CD14-positive monocyte (primary cell): ENCODE data around the gene TBXAS1. TPM values are rescaled to one million over a fixed set of nuclear protein-coding genes. Genes with fewer than 3 reads are reported as not detected.

Experiments
- DNase-seq, 3 donors: peaks; one replicate each; pipeline ENCODE4 v3.0.0-alpha.2; 2011 to 2022
- H2AFZ ChIP-seq: 2 replicates; pipeline ENCODE4 v1.6.0; 2012; ENCODE audit warnings: mild to moderate bottlenecking, low read depth, low read length, inconsistent platforms; ENCODE audit not compliant: insufficient read depth, poor library complexity, severe bottlenecking
- H3K27ac ChIP-seq, 2 donors: 1 replicate in 1 of 2; 2 replicates in 1 of 2; pipeline ENCODE4 v1.5.1; 2012 to 2013; ENCODE audit warnings: low read length in 2 of 2, control low read depth in 1 of 2, inconsistent platforms in 1 of 2, low read depth in 1 of 2, mild to moderate bottlenecking in 1 of 2
- H3K27me3 ChIP-seq, 2 donors: one replicate each; pipeline versions ENCODE4 v1.6.0 to v1.6.1; 2011 to 2013; ENCODE audit warnings: low read length in 2 of 2; ENCODE audit not compliant: control insufficient read depth in 2 of 2, insufficient read depth in 2 of 2
- H3K36me3 ChIP-seq, 2 donors: replicated peaks in 1 of 2; 1 replicate in 1 of 2; 2 replicates in 1 of 2; pipeline versions ENCODE4 v1.5.1 to v1.6.1; 2012 to 2013; ENCODE audit warnings: low read length in 2 of 2, control low read depth in 1 of 2, inconsistent platforms in 1 of 2, mild to moderate bottlenecking in 1 of 2; ENCODE audit not compliant: insufficient read depth in 2 of 2, control insufficient read depth in 1 of 2
- H3K4me1 ChIP-seq, 2 donors: 1 replicate in 1 of 2; 2 replicates in 1 of 2; pipeline versions ENCODE4 v1.5.1 to v1.6.1; 2012 to 2013; ENCODE audit warnings: low read length in 2 of 2, control low read depth in 1 of 2, inconsistent platforms in 1 of 2, mild to moderate bottlenecking in 1 of 2, moderate library complexity in 1 of 2; ENCODE audit not compliant: insufficient read depth in 2 of 2, control insufficient read depth in 1 of 2
- H3K4me2 ChIP-seq: replicated peaks from 2 replicates; pipeline ENCODE3; 2012; ENCODE audit warnings: low read length, moderate library complexity, mild to moderate bottlenecking; ENCODE audit not compliant: poor library complexity, severe bottlenecking; ENCODE audit errors: extremely low read depth
- H3K4me3 ChIP-seq, 3 experiments: fragments of 200-600 bp in 1 of 3; sonication (generic) in 1 of 3; replicated peaks in 1 of 3; 1 replicate in 2 of 3; 2 replicates in 1 of 3; pipeline ENCODE4 v1.5.1; 2011 to 2013; ENCODE audit warnings: low read length in 3 of 3, mild to moderate bottlenecking in 3 of 3, control low read depth in 2 of 3, low read depth in 2 of 3, inconsistent platforms in 1 of 3, moderate library complexity in 1 of 3
- H3K79me2 ChIP-seq: 2 replicates; pipeline ENCODE4 v1.6.0; 2012; ENCODE audit warnings: mild to moderate bottlenecking, control low read depth, inconsistent platforms, low read length, moderate library complexity; ENCODE audit not compliant: insufficient read depth
- H3K9ac ChIP-seq: 2 replicates; pipeline ENCODE4 v1.6.0; 2017; ENCODE audit warnings: low read length, mild to moderate bottlenecking; ENCODE audit not compliant: insufficient read depth, poor library complexity, severe bottlenecking
- H3K9me3 ChIP-seq, 2 donors: replicated peaks in 1 of 2; 1 replicate in 1 of 2; 2 replicates in 1 of 2; pipeline versions ENCODE4 v1.5.1 to v1.6.1; 2012 to 2013; ENCODE audit warnings: low read length in 2 of 2, control low read depth in 1 of 2; ENCODE audit not compliant: control insufficient read depth in 1 of 2, insufficient read depth in 1 of 2
- H4K20me1 ChIP-seq: 2 replicates; pipeline ENCODE4 v1.6.0; 2012; ENCODE audit warnings: mild to moderate bottlenecking, low read length, control low read depth, moderate library complexity; ENCODE audit not compliant: insufficient read depth
- H3K27ac Mint-ChIP-seq, 7 donors: one replicate each; pipeline ENCODE4 v1.8.0; 2020; ENCODE audit warnings: mild to moderate bottlenecking in 7 of 7, mixed read lengths in 7 of 7, moderate library complexity in 6 of 7, inconsistent platforms in 2 of 7
- H3K27me3 Mint-ChIP-seq, 3 donors: one replicate each; pipeline ENCODE4 v1.8.0; 2021 to 2022; ENCODE audit warnings: low read depth in 3 of 3, mild to moderate bottlenecking in 3 of 3, mixed read lengths in 3 of 3, moderate library complexity in 3 of 3, inconsistent platforms in 1 of 3
- H3K36me3 Mint-ChIP-seq, 2 donors: one replicate each; pipeline ENCODE4 v1.8.0; 2020; ENCODE audit warnings: mixed read lengths in 2 of 2, inconsistent platforms in 1 of 2, mild to moderate bottlenecking in 1 of 2
- H3K4me1 Mint-ChIP-seq: one replicate; pipeline ENCODE4 v1.8.0; 2020; ENCODE audit warnings: mild to moderate bottlenecking, mixed read lengths
- H3K4me3 Mint-ChIP-seq, 2 donors: one replicate each; pipeline ENCODE4 v1.8.0; 2020; ENCODE audit warnings: mild to moderate bottlenecking in 2 of 2, mixed read lengths in 2 of 2, moderate library complexity in 1 of 2
- H3K9me3 Mint-ChIP-seq, 7 donors: one replicate each; pipeline ENCODE4 v1.8.0; 2020 to 2022; ENCODE audit warnings: mixed read lengths in 7 of 7, mild to moderate bottlenecking in 6 of 7, moderate library complexity in 6 of 7, inconsistent platforms in 2 of 7
- CTCF ChIP-seq: fragments of 200-600 bp; IDR thresholded peaks from one replicate; pipeline ENCODE4 v1.8.0; 2022; ENCODE audit warnings: antibody characterized with exemption, mild to moderate bottlenecking
- WGBS: methylation state at CpG from one replicate; pipeline ENCODE4 v1.1.5; 2013; ENCODE audit warnings: missing lambda C conversion rate; ENCODE audit not compliant: insufficient coverage; 5-methylcytosine and 5-hydroxymethylcytosine counted together
- intact Hi-C, 2 donors: fragments of 100-400 bp; cut with micrococcal nuclease; formaldehyde crosslinking; loops; one replicate each; pipeline versions ENCODE4 v1.15.0 to v1.15.1; 2023
- polyA plus RNA-seq, 3 donors: library from polyadenylated mRNA; depleted of rRNA in 1 of 3; unstranded in 2 of 3; stranded (reverse) in 1 of 3; fragments of 300-500 nt in 2 of 3; fragments of >200 nt in 1 of 3; fragmentation: Illumina TruSeq in 2 of 3; gene quantifications; 1 replicate in 2 of 3; 2 replicates in 1 of 3; pipeline ENCODE4 v1.2.3, GENCODE V29; 2012 to 2021

Gene TBXAS1
- polyA plus RNA-seq, 3 donors = 289 to 335 (median 298) TPM

GRCh38 chr7:139893461-139893860, 64.4 kb downstream of the TBXAS1 start:
- Histone ChIP-seq H3K9ac (no peak overlapping the region), H3K4me2 (no peak overlapping the region), H3K4me1 (peaks cover 45% of the 10 kb centered on the region in 2 donors), H3K27me3 (no peaks in the 10 kb centered on the region), H3K4me3 (no peak overlapping the region), H3K9me3 (no peaks in the 10 kb centered on the region), H2AFZ (no peak overlapping the region), H3K36me3 (peaks cover 16 to 78% of the 10 kb centered on the region in 2 donors), H3K27ac (no peak overlapping the region), H3K79me2 (peaks cover 47% of the 10 kb centered on the region), H4K20me1 (peaks cover 93% of the 10 kb centered on the region)
- WGBS = no CpG with 5 or more reads among the region's 1 CpG
- Mint-ChIP-seq H3K27me3 (peaks cover 0 to 4% (median 0%) of the 10 kb centered on the region in 3 donors), H3K27ac (no peak overlapping the region), H3K9me3 (peaks cover 0 to 2% (median 0%) of the 10 kb centered on the region in 7 donors), H3K36me3 (peaks cover 69 to 91% of the 10 kb centered on the region in 2 donors), H3K4me3 (no peak overlapping the region), H3K4me1 (peaks cover 50% of the 10 kb centered on the region)
- DNase-seq = no peak
- no peak for TF ChIP-seq CTCF
- intact Hi-C loops = no loop called here

GRCh38 chr7:139893999-139894398, 64.9 kb downstream of the TBXAS1 start:
- no peak overlapping the region for H3K4me3 ChIP-seq
- H3K4me1 Mint-ChIP-seq = peaks cover 50% of the 10 kb centered on the region
- peaks cover 47% of the 10 kb centered on the region for H3K79me2 ChIP-seq
- H3K36me3 ChIP-seq = peaks cover 19 to 80% of the 10 kb centered on the region in 2 donors
- intact Hi-C loops = no loop called here
- no peak overlapping the region for H3K9ac ChIP-seq
- peaks cover 0 to 2% (median 0%) of the 10 kb centered on the region in 7 donors for H3K9me3 Mint-ChIP-seq
- peaks cover 45% of the 10 kb centered on the region in 2 donors for H3K4me1 ChIP-seq
- no peak overlapping the region for H3K4me3 Mint-ChIP-seq
- no peak for DNase-seq
- TF ChIP-seq CTCF = no peak
- H2AFZ ChIP-seq = no peak overlapping the region
- H3K9me3 ChIP-seq = no peaks in the 10 kb centered on the region
- no peak overlapping the region for H3K4me2 ChIP-seq
- peaks cover 0 to 4% (median 0%) of the 10 kb centered on the region in 3 donors for H3K27me3 Mint-ChIP-seq
- H3K27ac ChIP-seq = no peak overlapping the region
- no peaks in the 10 kb centered on the region for H3K27me3 ChIP-seq
- WGBS = 98% methylated on average over 4 of the region's 4 CpGs
- peaks cover 93% of the 10 kb centered on the region for H4K20me1 ChIP-seq
- peaks cover 69 to 91% of the 10 kb centered on the region in 2 donors for H3K36me3 Mint-ChIP-seq
- peak overlapping the region in 1 of 7 donors; percentile 66 for H3K27ac Mint-ChIP-seq
